Measurements from ENCODE around the gene RAB39A.

The RAB39A gene

GRCh38 chr11:108002476-108002875 is 74.2 kb downstream of the RAB39A start:
- H2AK5ac ChIP-seq (ENCODE audit: low read length, severe bottlenecking): no peak overlapping the region
- no peak overlapping the region for H3K27ac ChIP-seq (ENCODE audit: low read length, poor library complexity, severe bottlenecking)
- WGBS: 97% methylated on average over 3 of the region's 3 CpGs
- no peak overlapping the region for H3K18ac ChIP-seq (ENCODE audit: low read depth in 1 of 2, low read length in 2 of 2)
- H3K4me1 ChIP-seq (ENCODE audit: control insufficient read depth, insufficient read depth, low read depth, low read length): no peaks in the 10 kb centered on the region
- DNase-seq: no peak
- peaks cover 0 to 12% of the 10 kb centered on the region in 2 experiments for H3K27me3 ChIP-seq (ENCODE audit: control insufficient read depth in 1 of 2, insufficient read depth in 1 of 2, low read length in 2 of 2)
- H3K4me2 ChIP-seq (ENCODE audit: low read length, poor library complexity, severe bottlenecking): no peak overlapping the region
- H4K8ac ChIP-seq (ENCODE audit: low read length): no peak overlapping the region
- H3K9me3 ChIP-seq (ENCODE audit: control insufficient read depth, low read length): no peaks in the 10 kb centered on the region
- H2BK5ac ChIP-seq (ENCODE audit: low read depth, low read length, poor library complexity, severe bottlenecking): no peak overlapping the region
- no peaks in the 10 kb centered on the region for H3K79me1 ChIP-seq (replicated peaks; ENCODE audit: low read length, poor library complexity, severe bottlenecking)
- H3K23ac ChIP-seq (ENCODE audit: low read length in 2 of 2): no peak overlapping the region
- H3K4ac ChIP-seq (ENCODE audit: low read depth in 1 of 2, low read length in 2 of 2): no peak overlapping the region
- no peak overlapping the region for H2AFZ ChIP-seq (ENCODE audit: low read depth, low read length)
- no peaks in the 10 kb centered on the region for H3K36me3 ChIP-seq (ENCODE audit: control insufficient read depth in 1 of 2, insufficient read depth in 2 of 2, low read depth in 1 of 2, low read length in 2 of 2)
- no peak overlapping the region for H2BK15ac ChIP-seq (ENCODE audit: low read depth, poor library complexity, severe bottlenecking)
- no peak overlapping the region for H3K4me3 ChIP-seq (ENCODE audit: insufficient read depth in 1 of 2, low read depth in 1 of 2, low read length in 2 of 2)
- no peak overlapping the region for H3K9ac ChIP-seq (ENCODE audit: low read length)
- no peak overlapping the region for H2BK120ac ChIP-seq (ENCODE audit: low read depth, low read length)
- no peak overlapping the region for H3K14ac ChIP-seq (ENCODE audit: low read length in 2 of 2)
- no peak overlapping the region for H4K91ac ChIP-seq (ENCODE audit: low read length)
- H2BK12ac ChIP-seq (ENCODE audit: low read length in 2 of 2): no peak overlapping the region

- Histone ChIP-seq H3K4ac (ENCODE audit: low read depth in 1 of 2, low read length in 2 of 2) (no peak overlapping the region), H3K4me2 (ENCODE audit: low read length, poor library complexity, severe bottlenecking) (no peak overlapping the region), H4K91ac (ENCODE audit: low read length) (no peak overlapping the region), H3K4me1 (ENCODE audit: control insufficient read depth, insufficient read depth, low read depth, low read length) (no peaks in the 10 kb centered on the region), H2BK12ac (ENCODE audit: low read length in 2 of 2) (no peak overlapping the region), H2BK15ac (ENCODE audit: low read depth, poor library complexity, severe bottlenecking) (no peak overlapping the region), H3K18ac (ENCODE audit: low read depth in 1 of 2, low read length in 2 of 2) (no peak overlapping the region), H3K27ac (ENCODE audit: low read length, poor library complexity, severe bottlenecking) (no peak overlapping the region), H3K9me3 (ENCODE audit: control insufficient read depth, low read length) (no peaks in the 10 kb centered on the region), H3K79me1 (replicated peaks; ENCODE audit: low read length, poor library complexity, severe bottlenecking) (no peaks in the 10 kb centered on the region), H3K4me3 (ENCODE audit: insufficient read depth in 1 of 2, low read depth in 1 of 2, low read length in 2 of 2) (no peak overlapping the region), H3K36me3 (ENCODE audit: control insufficient read depth in 1 of 2, insufficient read depth in 2 of 2, low read depth in 1 of 2, low read length in 2 of 2) (no peaks in the 10 kb centered on the region), H2AK5ac (ENCODE audit: low read length, severe bottlenecking) (no peak overlapping the region), H4K8ac (ENCODE audit: low read length) (no peak overlapping the region), H2BK120ac (ENCODE audit: low read depth, low read length) (no peak overlapping the region), H3K23ac (ENCODE audit: low read length in 2 of 2) (no peak overlapping the region), H3K9ac (ENCODE audit: low read length) (no peak overlapping the region), H2AFZ (ENCODE audit: low read depth, low read length) (no peak overlapping the region), H2BK5ac (ENCODE audit: low read depth, low read length, poor library complexity, severe bottlenecking) (no peak overlapping the region), H3K14ac (ENCODE audit: low read length in 2 of 2) (no peak overlapping the region), H3K27me3 (ENCODE audit: control insufficient read depth in 1 of 2, insufficient read depth in 1 of 2, low read length in 2 of 2) (peaks cover 0 to 12% of the 10 kb centered on the region in 2 experiments)
- no peak for DNase-seq
- 96% methylated on average over 5 of the region's 5 CpGs for WGBS
Measured at GRCh38 chr11:108003623-108004022, 75.4 kb downstream of the RAB39A start.

GRCh38 chr11:108007819-108008218 is 79.6 kb downstream of the RAB39A start:
- no peak overlapping the region for H2BK120ac ChIP-seq (ENCODE audit: low read depth, low read length)
- no peak for DNase-seq
- WGBS: 99% methylated on average over 17 of the region's 18 CpGs

GRCh38 chr11:108008656-108009496 is 80.6 kb downstream of the RAB39A start, which contains the start of gene CUL5:
TSS of gene CUL5 (plus strand) at chr11:108008898. CDS start at chr11:108009349, 451 bp downstream.
- H3K4me3 ChIP-seq (ENCODE audit: insufficient read depth in 1 of 2, low read depth in 1 of 2, low read length in 2 of 2): peak within 1 kb of the TSS; percentile 99
- H4K91ac ChIP-seq (ENCODE audit: low read length): peak within 1 kb of the TSS; percentile 92
- peak within 1 kb of the TSS; percentile 60 for H2BK5ac ChIP-seq (ENCODE audit: low read depth, low read length, poor library complexity, severe bottlenecking)
- peak within 1 kb of the TSS; percentile 97 to 99 for H3K23ac ChIP-seq (ENCODE audit: low read length in 2 of 2)
- no peaks in the 10 kb centered on the region for H3K79me1 ChIP-seq (replicated peaks; ENCODE audit: low read length, poor library complexity, severe bottlenecking)
- DNase-seq: peak; percentile 94
- H2BK120ac ChIP-seq (ENCODE audit: low read depth, low read length): peak within 1 kb of the TSS; percentile 59
- peak within 1 kb of the TSS in 1 of 2 experiments; percentile 100 for H3K14ac ChIP-seq (ENCODE audit: low read length in 2 of 2)
- peak within 1 kb of the TSS; percentile 96 to 99 for H3K18ac ChIP-seq (ENCODE audit: low read depth in 1 of 2, low read length in 2 of 2)
- H3K27ac ChIP-seq (ENCODE audit: low read length, poor library complexity, severe bottlenecking): peak within 1 kb of the TSS; percentile 90
- peak within 1 kb of the TSS; percentile 92 to 100 for H3K4ac ChIP-seq (ENCODE audit: low read depth in 1 of 2, low read length in 2 of 2)
- no peaks in the 10 kb centered on the region for H3K9me3 ChIP-seq (ENCODE audit: control insufficient read depth, low read length)
- no peaks in the 10 kb centered on the region for H3K27me3 ChIP-seq (ENCODE audit: control insufficient read depth in 1 of 2, insufficient read depth in 1 of 2, low read length in 2 of 2)
- H2AK5ac ChIP-seq (ENCODE audit: low read length, severe bottlenecking): peak within 1 kb of the TSS; percentile 61
- under 1% methylated on average over 72 of the region's 72 CpGs for WGBS
- H2AFZ ChIP-seq (ENCODE audit: low read depth, low read length): peak within 1 kb of the TSS; percentile 99
- peak within 1 kb of the TSS; percentile 9 for H2BK15ac ChIP-seq (ENCODE audit: low read depth, poor library complexity, severe bottlenecking)
- peak within 1 kb of the TSS; percentile 88 for H4K8ac ChIP-seq (ENCODE audit: low read length)
- peaks cover 4% of the 10 kb centered on the region for H3K4me1 ChIP-seq (ENCODE audit: control insufficient read depth, insufficient read depth, low read depth, low read length)
- no peaks in the 10 kb centered on the region for H3K36me3 ChIP-seq (ENCODE audit: control insufficient read depth in 1 of 2, insufficient read depth in 2 of 2, low read depth in 1 of 2, low read length in 2 of 2)
- H3K9ac ChIP-seq (ENCODE audit: low read length): peak within 1 kb of the TSS; percentile 100
- peak within 1 kb of the TSS in 1 of 2 experiments; percentile 77 for H2BK12ac ChIP-seq (ENCODE audit: low read length in 2 of 2)
- peak within 1 kb of the TSS; percentile 86 for H3K4me2 ChIP-seq (ENCODE audit: low read length, poor library complexity, severe bottlenecking)

More at GRCh38 chr11:108007819-108008218, 79.6 kb downstream of the RAB39A start:
- H3K4me1 ChIP-seq (ENCODE audit: control insufficient read depth, insufficient read depth, low read depth, low read length): peaks cover 3% of the 10 kb centered on the region
- H4K8ac ChIP-seq (ENCODE audit: low read length): no peak overlapping the region
- H4K91ac ChIP-seq (ENCODE audit: low read length): no peak overlapping the region
- no peak overlapping the region for H3K4me3 ChIP-seq (ENCODE audit: insufficient read depth in 1 of 2, low read depth in 1 of 2, low read length in 2 of 2)
- no peak overlapping the region for H3K27ac ChIP-seq (ENCODE audit: low read length, poor library complexity, severe bottlenecking)
- no peak overlapping the region for H2BK5ac ChIP-seq (ENCODE audit: low read depth, low read length, poor library complexity, severe bottlenecking)
- H3K18ac ChIP-seq (ENCODE audit: low read depth in 1 of 2, low read length in 2 of 2): no peak overlapping the region
- no peak overlapping the region for H3K14ac ChIP-seq (ENCODE audit: low read length in 2 of 2)
- H3K36me3 ChIP-seq (ENCODE audit: control insufficient read depth in 1 of 2, insufficient read depth in 2 of 2, low read depth in 1 of 2, low read length in 2 of 2): no peaks in the 10 kb centered on the region
- no peaks in the 10 kb centered on the region for H3K79me1 ChIP-seq (replicated peaks; ENCODE audit: low read length, poor library complexity, severe bottlenecking)
- no peak overlapping the region for H3K4ac ChIP-seq (ENCODE audit: low read depth in 1 of 2, low read length in 2 of 2)
- H3K4me2 ChIP-seq (ENCODE audit: low read length, poor library complexity, severe bottlenecking): no peak overlapping the region
- peak overlapping the region; percentile 100 for H3K9ac ChIP-seq (ENCODE audit: low read length)
- H3K27me3 ChIP-seq (ENCODE audit: control insufficient read depth in 1 of 2, insufficient read depth in 1 of 2, low read length in 2 of 2): no peaks in the 10 kb centered on the region
- no peak overlapping the region for H2AFZ ChIP-seq (ENCODE audit: low read depth, low read length)
- H2BK12ac ChIP-seq (ENCODE audit: low read length in 2 of 2): no peak overlapping the region
- H2AK5ac ChIP-seq (ENCODE audit: low read length, severe bottlenecking): no peak overlapping the region
- no peak overlapping the region for H3K23ac ChIP-seq (ENCODE audit: low read length in 2 of 2)
- H3K9me3 ChIP-seq (ENCODE audit: control insufficient read depth, low read length): no peaks in the 10 kb centered on the region
- no peak overlapping the region for H2BK15ac ChIP-seq (ENCODE audit: low read depth, poor library complexity, severe bottlenecking)

Data from mesenchymal stem cell (in vitro differentiated cells and primary cell).